Panc1 (cell line): ENCODE measurements around the gene GMCL2.

Experiments
- CTCF ChIP-seq: fragments of 450-650 bp; IDR thresholded peaks from 2 replicates; pipeline ENCODE4 v1.5.1; 2017; ENCODE audit warnings: mild to moderate bottlenecking
- POLR2AphosphoS5 ChIP-seq: IDR thresholded peaks from 2 replicates; pipeline ENCODE4 v1.6.1; 2012; ENCODE audit warnings: mild to moderate bottlenecking, low read depth, low read length, moderate library complexity
- REST ChIP-seq, 2 experiments: IDR thresholded peaks; 2 replicates each; pipeline ENCODE4 v1.6.1; 2011 to 2012; ENCODE audit warnings: low read depth in 2 of 2, control low read depth in 1 of 2, low read length in 1 of 2, mild to moderate bottlenecking in 1 of 2, moderate library complexity in 1 of 2; ENCODE audit not compliant: insufficient read depth in 1 of 2
- SIN3A ChIP-seq: IDR thresholded peaks from 2 replicates; pipeline ENCODE4 v1.6.1; 2012; ENCODE audit warnings: low read depth, mild to moderate bottlenecking, low read length, moderate library complexity, borderline replicate concordance; ENCODE audit not compliant: insufficient read depth
- TCF7L2 ChIP-seq: IDR thresholded peaks from 2 replicates; pipeline ENCODE4 v1.6.1; 2011; ENCODE audit warnings: mild to moderate bottlenecking, low read depth, low read length, inconsistent platforms

- TF ChIP-seq CTCF, result no peak
- peak; percentile 1; the same call in 1 of the 2 replicates for TF ChIP-seq POLR2AphosphoS5
- no peak for TF ChIP-seq SIN3A
- TF ChIP-seq REST (IDR thresholded peaks at IDR 0.05; ENCODE audit: insufficient read depth in 1 of 2, low read depth in 2 of 2, low read length in 1 of 2), result no peak
- TF ChIP-seq TCF7L2, result no peak
Measured at GRCh38 chr5:178149199-178149932, 37.8 kb downstream of the GMCL2 start.
